ENCODE results near the gene ERVV-1.

Gene ERVV-1

GRCh38 chr19:53047379-53047778, 33.7 kb downstream of the ERVV-1 start:
- no peak overlapping the region for H3K4me3 ChIP-seq (replicated peaks; ENCODE audit: insufficient read depth, low read length)
- no peak for DNase-seq (ENCODE audit: low read depth in 1 of 2, low spot score in 1 of 2)
- TF ChIP-seq, protein P1, sequence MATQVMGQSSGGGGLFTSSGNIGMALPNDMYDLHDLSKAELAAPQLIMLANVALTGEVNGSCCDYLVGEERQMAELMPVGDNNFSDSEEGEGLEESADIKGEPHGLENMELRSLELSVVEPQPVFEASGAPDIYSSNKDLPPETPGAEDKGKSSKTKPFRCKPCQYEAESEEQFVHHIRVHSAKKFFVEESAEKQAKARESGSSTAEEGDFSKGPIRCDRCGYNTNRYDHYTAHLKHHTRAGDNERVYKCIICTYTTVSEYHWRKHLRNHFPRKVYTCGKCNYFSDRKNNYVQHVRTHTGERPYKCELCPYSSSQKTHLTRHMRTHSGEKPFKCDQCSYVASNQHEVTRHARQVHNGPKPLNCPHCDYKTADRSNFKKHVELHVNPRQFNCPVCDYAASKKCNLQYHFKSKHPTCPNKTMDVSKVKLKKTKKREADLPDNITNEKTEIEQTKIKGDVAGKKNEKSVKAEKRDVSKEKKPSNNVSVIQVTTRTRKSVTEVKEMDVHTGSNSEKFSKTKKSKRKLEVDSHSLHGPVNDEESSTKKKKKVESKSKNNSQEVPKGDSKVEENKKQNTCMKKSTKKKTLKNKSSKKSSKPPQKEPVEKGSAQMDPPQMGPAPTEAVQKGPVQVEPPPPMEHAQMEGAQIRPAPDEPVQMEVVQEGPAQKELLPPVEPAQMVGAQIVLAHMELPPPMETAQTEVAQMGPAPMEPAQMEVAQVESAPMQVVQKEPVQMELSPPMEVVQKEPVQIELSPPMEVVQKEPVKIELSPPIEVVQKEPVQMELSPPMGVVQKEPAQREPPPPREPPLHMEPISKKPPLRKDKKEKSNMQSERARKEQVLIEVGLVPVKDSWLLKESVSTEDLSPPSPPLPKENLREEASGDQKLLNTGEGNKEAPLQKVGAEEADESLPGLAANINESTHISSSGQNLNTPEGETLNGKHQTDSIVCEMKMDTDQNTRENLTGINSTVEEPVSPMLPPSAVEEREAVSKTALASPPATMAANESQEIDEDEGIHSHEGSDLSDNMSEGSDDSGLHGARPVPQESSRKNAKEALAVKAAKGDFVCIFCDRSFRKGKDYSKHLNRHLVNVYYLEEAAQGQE (IDR thresholded peaks at IDR 0.05; ENCODE audit: insufficient replicate concordance, low read depth): no peak
- TF ChIP-seq GABPA (IDR thresholded peaks at IDR 0.05; ENCODE audit: low read depth) (no peak), CTCF (IDR thresholded peaks at IDR 0.05; ENCODE audit: insufficient read depth, low read length) (no peak), SPI1 (IDR thresholded peaks at IDR 0.05; ENCODE audit: borderline replicate concordance, low read depth) (no peak), POLR2AphosphoS5 (IDR thresholded peaks at IDR 0.05; ENCODE audit: low read depth) (no peak)
- no peaks in the 10 kb centered on the region for H3K27me3 ChIP-seq (ENCODE audit: insufficient read depth, poor library complexity, severe bottlenecking)
- no peak overlapping the region for H3K27ac ChIP-seq (replicated peaks)

GRCh38 chr19:53055117-53055516, 41.4 kb downstream of the ERVV-1 start:
- no peak for TF ChIP-seq GABPA (IDR thresholded peaks at IDR 0.05; ENCODE audit: low read depth)
- no peak for TF ChIP-seq POLR2AphosphoS5 (IDR thresholded peaks at IDR 0.05; ENCODE audit: low read depth)
- TF ChIP-seq CTCF (IDR thresholded peaks at IDR 0.05; ENCODE audit: insufficient read depth, low read length): no peak
- TF ChIP-seq, protein P1 (IDR thresholded peaks at IDR 0.05; ENCODE audit: insufficient replicate concordance, low read depth): no peak
- no peak for TF ChIP-seq SPI1 (IDR thresholded peaks at IDR 0.05; ENCODE audit: borderline replicate concordance, low read depth)
- H3K27me3 ChIP-seq (ENCODE audit: insufficient read depth, poor library complexity, severe bottlenecking): no peaks in the 10 kb centered on the region
- DNase-seq (ENCODE audit: low read depth in 1 of 2, low spot score in 1 of 2): no peak
- H3K27ac ChIP-seq (replicated peaks): no peak overlapping the region
- H3K4me3 ChIP-seq (replicated peaks; ENCODE audit: insufficient read depth, low read length): no peak overlapping the region

- H3K27ac ChIP-seq (replicated peaks): no peak overlapping the region
- DNase-seq (ENCODE audit: low read depth in 1 of 2, low spot score in 1 of 2): no peak
- TF ChIP-seq POLR2AphosphoS5 (IDR thresholded peaks at IDR 0.05; ENCODE audit: low read depth) (no peak), SPI1 (IDR thresholded peaks at IDR 0.05; ENCODE audit: borderline replicate concordance, low read depth) (no peak), CTCF (IDR thresholded peaks at IDR 0.05; ENCODE audit: insufficient read depth, low read length) (no peak)
- TF ChIP-seq, protein P1 (IDR thresholded peaks at IDR 0.05; ENCODE audit: insufficient replicate concordance, low read depth): no peak
- no peaks in the 10 kb centered on the region for H3K27me3 ChIP-seq (ENCODE audit: insufficient read depth, poor library complexity, severe bottlenecking)
- H3K4me3 ChIP-seq (replicated peaks; ENCODE audit: insufficient read depth, low read length): no peak overlapping the region
Observed at GRCh38 chr19:53057904-53058580, 44.3 kb downstream of the ERVV-1 start.
